Subcutaneous adipose tissue (tissue), 4 donors: Measurements from ENCODE around the gene PRKAG1. TPM values are rescaled to one million over a fixed set of nuclear protein-coding genes. Genes with fewer than 3 reads are reported as not detected.

Source experiments
- CTCF ChIP-seq: fragments of 450-650 bp; IDR thresholded peaks from one replicate; pipeline ENCODE4 v1.5.1; 2016; ENCODE audit warnings: low read depth, mild to moderate bottlenecking, control low read depth, antibody characterized with exemption, moderate library complexity
- total RNA-seq, 4 donors: library from RNA; depleted of rRNA; stranded (reverse); fragments of >200 nt; gene quantifications; one replicate each; pipeline ENCODE4 v1.1.0, GENCODE V29; 2016

PRKAG1 gene
- total RNA-seq, 4 donors from 2014 or later: 57.7 to 67.4 (median 59.7) TPM

- no peak for TF ChIP-seq CTCF
These were observed 27.7 kb upstream of the PRKAG1 start for GRCh38 chr12:49046129-49046895.

- no peak for TF ChIP-seq CTCF
These were observed 26.1 kb upstream of the PRKAG1 start for GRCh38 chr12:49044660-49045059.

- no peak for TF ChIP-seq CTCF
These were observed 25.3 kb upstream of the PRKAG1 start for GRCh38 chr12:49043856-49044258.

- no peak for TF ChIP-seq CTCF
These were observed 24.7 kb upstream of the PRKAG1 start for GRCh38 chr12:49043241-49043640.

GRCh38 chr12:49041881-49042484, 23.4 kb upstream of the PRKAG1 start:
- TF ChIP-seq CTCF: no peak

GRCh38 chr12:49041036-49041880, 22.7 kb upstream of the PRKAG1 start:
- TF ChIP-seq CTCF: no peak

- TF ChIP-seq CTCF: no peak
These were observed 21.8 kb upstream of the PRKAG1 start for GRCh38 chr12:49040364-49040855.
